VCaP (cell line): ENCODE measurements around the gene CBLC.

Experiments
- H3K27ac ChIP-seq: fragments of 450-650 bp; 2 replicates; pipeline ENCODE4 v1.5.1; 2017
- CTCF ChIP-seq: fragments of 450-650 bp; conservative IDR thresholded peaks from 2 replicates; pipeline ENCODE4 v1.5.1; 2017; ENCODE audit warnings: mild to moderate bottlenecking, moderate library complexity

Gene CBLC

GRCh38 chr19:44734357-44734756 lies 43.3 kb upstream of the CBLC start:
- TF ChIP-seq CTCF, result no peak
- no peak overlapping the region for H3K27ac ChIP-seq

GRCh38 chr19:44735011-44735410 lies 42.7 kb upstream of the CBLC start:
- TF ChIP-seq CTCF, result no peak
- H3K27ac ChIP-seq, result no peak overlapping the region

GRCh38 chr19:44737238-44738071 lies 40.2 kb upstream of the CBLC start:
- H3K27ac ChIP-seq, result no peak overlapping the region
- TF ChIP-seq CTCF, result no peak

GRCh38 chr19:44738136-44738535 lies 39.6 kb upstream of the CBLC start:
- no peak for TF ChIP-seq CTCF
- H3K27ac ChIP-seq, result no peak overlapping the region

GRCh38 chr19:44738603-44739558 lies 38.8 kb upstream of the CBLC start:
- TF ChIP-seq CTCF, result no peak
- H3K27ac ChIP-seq, result no peak overlapping the region

- TF ChIP-seq CTCF, result no peak
- peak overlapping the region; percentile 87; the same call in 1 of the 2 replicates for H3K27ac ChIP-seq
These were observed 37.3 kb upstream of the CBLC start for GRCh38 chr19:44740351-44740824.

- TF ChIP-seq CTCF, result no peak
- peak overlapping the region; percentile 87 for H3K27ac ChIP-seq
These were observed 36.4 kb upstream of the CBLC start for GRCh38 chr19:44741258-44741731.
